Measurements from ENCODE around the gene CDC25C.
"Not testable (repeated sequence)": the region's sequence is repeated elsewhere in the genome, so short reads cannot be mapped to it uniquely, and the experiment has no call there.

Gene CDC25C

GRCh38 chr5:138274189-138274853, 57.3 kb downstream of the CDC25C start, which contains the start of gene GFRA3:
Gene GFRA3 (minus strand): TSS chr5:138274621. CDS start chr5:138274424, 197 bp downstream.
- no peak for DNase-seq

GRCh38 chr5:138273834-138274188, 57.8 kb downstream of the CDC25C start:
- DNase-seq = no peak

- no peak for DNase-seq
Measured at GRCh38 chr5:138272681-138273080, 58.9 kb downstream of the CDC25C start.

GRCh38 chr5:138271281-138271680, 60.3 kb downstream of the CDC25C start:
- no peak for DNase-seq

GRCh38 chr5:138264183-138264582, 67.4 kb downstream of the CDC25C start:
- no peak for DNase-seq

- no peak for DNase-seq
Measured at GRCh38 chr5:138263581-138263980, 68.0 kb downstream of the CDC25C start.

- DNase-seq = no peak
Measured at GRCh38 chr5:138258704-138259292, 72.8 kb downstream of the CDC25C start.

- no peak for DNase-seq
Measured at GRCh38 chr5:138257583-138257982, 74.0 kb downstream of the CDC25C start.

- DNase-seq = no peak
Measured at GRCh38 chr5:138252944-138253343, 78.7 kb downstream of the CDC25C start.

GRCh38 chr5:138247800-138248199, 83.8 kb downstream of the CDC25C start:
- DNase-seq = not testable (repeated sequence)

- DNase-seq = no peak
Measured at GRCh38 chr5:138246822-138247221, 84.8 kb downstream of the CDC25C start.

GRCh38 chr5:138246334-138246733, 85.3 kb downstream of the CDC25C start:
- no peak for DNase-seq

GRCh38 chr5:138245717-138246116, 85.9 kb downstream of the CDC25C start:
- no peak for DNase-seq

- DNase-seq = no peak
Measured at GRCh38 chr5:138243794-138244193, 87.8 kb downstream of the CDC25C start.

- DNase-seq = no peak
Measured at GRCh38 chr5:138241688-138242571, 89.7 kb downstream of the CDC25C start.

- DNase-seq = no peak
Measured at GRCh38 chr5:138240650-138241385, 90.8 kb downstream of the CDC25C start.

- no peak for DNase-seq
Measured at GRCh38 chr5:138238034-138238433, 93.6 kb downstream of the CDC25C start.
